Measurements from ENCODE around the gene MYBPC3.

Gene MYBPC3

DNA sequence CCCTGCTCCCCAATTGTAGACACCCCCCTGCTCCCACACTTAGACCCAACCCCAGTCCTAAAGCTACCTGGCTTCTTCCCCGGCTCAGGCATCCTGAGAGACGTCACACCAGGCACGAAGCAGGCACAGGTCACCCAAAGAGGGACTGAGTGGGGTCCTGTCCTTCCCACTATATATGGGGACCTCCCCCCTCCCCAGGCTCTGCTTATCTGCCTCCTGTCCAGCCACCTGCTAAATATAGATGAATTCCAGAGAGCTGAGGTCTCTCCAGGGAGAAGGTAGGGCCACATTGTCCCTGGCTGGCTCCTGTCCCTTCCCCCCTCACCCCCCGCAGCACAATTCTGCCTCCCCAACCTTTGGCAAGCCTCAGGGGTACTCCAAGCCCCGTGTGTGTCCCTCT is at the start of gene MYBPC3:
Gene MYBPC3, minus strand, starts transcription at position 147 of the 400 bp plus-strand sequence. Its CDS starts 55 bp downstream, at position 92.
- DNase-seq: no peak

- DNase-seq: no peak
These were observed 48.3 kb upstream of the MYBPC3 start for GRCh38 chr11:47400768-47401279.

GRCh38 chr11:47399860-47400767 is 47.6 kb upstream of the MYBPC3 start:
- DNase-seq: no peak

DNA sequence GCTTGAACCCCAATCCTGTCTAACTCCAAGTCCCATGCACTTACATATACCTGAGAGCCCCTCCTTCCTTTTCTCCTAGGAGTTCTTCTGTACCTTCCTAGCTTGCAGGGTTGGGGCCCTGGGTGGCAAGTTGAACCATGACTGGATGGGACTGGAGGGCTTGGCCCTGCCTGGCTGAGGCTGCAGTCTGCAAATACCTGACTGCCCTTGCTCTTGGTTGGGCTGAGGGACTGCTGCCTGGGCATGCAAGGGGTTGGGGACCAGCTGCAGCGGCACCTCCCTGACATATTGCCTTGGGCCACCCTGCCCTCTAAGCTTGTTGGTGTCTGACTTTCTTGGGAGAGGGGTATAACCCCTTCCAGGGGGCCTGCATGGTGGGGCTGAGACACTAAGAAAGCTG is 46.0 kb upstream of the MYBPC3 start:
- no peak for DNase-seq

- no peak for DNase-seq
These were observed 45.5 kb upstream of the MYBPC3 start for GRCh38 chr11:47398011-47398410.

DNA sequence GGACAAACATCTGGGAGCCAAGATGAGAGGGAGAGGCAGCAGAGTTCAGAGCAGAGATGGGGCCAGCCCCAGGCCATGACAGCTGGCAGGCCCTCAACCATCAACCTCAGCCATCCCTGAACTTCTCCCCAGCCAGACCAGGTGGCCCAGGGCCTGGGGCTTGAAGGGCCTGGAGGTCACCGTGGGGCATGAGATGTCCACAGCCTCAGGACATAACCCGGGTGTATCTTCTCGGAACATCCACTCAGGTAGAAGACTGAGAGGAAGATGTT is 43.5 kb upstream of the MYBPC3 start:
- no peak for DNase-seq

- DNase-seq: no peak
These were observed 42.9 kb upstream of the MYBPC3 start for GRCh38 chr11:47395223-47396048.

DNA sequence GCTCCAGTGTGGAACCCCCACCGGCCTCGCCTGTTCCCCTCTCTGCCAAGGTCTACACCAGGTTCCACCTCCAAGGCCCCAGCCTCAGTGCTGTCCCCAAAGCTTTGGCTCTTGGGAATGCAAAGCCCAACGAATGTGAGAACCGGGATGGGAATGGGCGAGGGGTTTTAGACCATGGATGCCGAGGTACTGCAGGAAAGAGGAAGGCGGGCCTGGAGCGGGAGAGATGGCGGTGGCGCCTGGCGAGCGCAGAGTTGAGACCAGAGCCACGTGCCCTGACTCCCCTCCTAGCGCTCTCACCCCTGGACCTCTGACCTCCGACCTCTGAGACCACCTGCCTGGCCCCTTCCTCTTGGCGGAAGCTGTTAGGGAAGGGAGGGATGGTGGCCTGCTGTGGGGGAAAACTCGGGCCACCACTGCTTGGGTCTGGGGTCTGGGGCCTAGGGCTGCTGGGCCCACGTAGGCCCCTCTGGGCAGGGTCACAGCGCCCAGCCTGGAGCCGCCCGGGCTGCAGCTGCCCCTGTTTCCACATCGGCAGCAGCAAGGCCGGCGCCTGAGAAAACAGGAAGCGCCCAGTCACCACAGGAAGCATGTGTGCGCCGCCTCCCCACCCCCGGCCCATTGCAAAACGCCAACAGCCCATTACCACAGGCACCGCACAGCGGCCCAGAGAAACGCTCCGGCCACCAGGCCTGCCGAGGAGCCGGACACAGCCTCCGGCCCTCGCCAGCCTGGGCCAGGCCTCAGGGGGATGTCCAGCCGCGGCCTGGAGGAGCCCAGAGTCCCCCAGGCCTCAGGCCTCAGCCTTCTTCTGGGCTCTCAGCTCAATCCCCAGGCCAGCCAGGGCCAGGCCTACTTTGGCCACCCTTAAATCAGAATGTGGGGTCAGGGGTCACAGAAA is 42.1 kb upstream of the MYBPC3 start:
- DNase-seq: no peak

- DNase-seq: no peak
These were observed 41.5 kb upstream of the MYBPC3 start for GRCh38 chr11:47394050-47394321.

DNA sequence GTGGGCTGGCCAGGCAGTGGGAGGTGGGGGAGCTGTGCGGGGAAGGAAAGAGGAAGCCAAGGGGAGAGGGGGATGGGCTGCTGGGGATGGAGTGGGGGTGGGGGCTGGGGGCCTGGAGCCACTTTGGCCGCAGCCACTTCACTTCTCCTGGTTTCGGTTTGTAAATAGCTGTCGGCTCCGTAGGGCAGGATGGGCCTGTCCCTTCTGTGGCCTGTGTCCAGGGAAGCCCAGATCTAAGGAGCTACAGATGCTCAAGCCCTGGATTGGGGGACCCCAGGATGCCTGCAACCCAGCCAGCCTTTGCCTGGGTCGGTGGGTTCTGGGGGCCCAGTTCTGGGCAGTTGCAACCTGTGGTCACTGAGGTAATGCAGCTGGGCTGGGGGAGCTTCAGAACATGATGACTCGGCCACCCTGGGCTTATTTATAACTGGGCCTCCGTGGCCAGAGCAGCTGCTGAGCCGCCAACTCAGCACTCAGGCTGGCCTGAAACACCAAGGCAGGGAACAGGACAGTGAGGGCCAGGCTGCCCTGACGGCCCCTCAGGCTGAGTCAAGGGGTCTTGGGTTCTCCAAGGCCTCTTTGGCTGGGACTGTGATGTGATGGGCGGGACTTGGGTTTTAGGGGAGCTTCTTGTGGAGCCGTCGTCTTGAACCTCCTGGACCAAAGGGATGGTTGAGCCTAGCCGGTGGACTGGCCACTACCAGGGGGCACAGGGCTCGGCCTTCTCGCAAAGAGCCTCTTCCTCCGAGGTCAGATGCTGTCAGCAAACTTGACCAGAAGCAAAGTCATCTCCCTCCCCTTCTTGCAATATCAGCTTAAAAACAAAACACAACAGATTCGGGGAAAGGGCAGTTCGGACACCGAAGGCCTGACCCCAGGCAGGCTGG is 40.9 kb upstream of the MYBPC3 start:
- DNase-seq: peak; percentile 46

DNA sequence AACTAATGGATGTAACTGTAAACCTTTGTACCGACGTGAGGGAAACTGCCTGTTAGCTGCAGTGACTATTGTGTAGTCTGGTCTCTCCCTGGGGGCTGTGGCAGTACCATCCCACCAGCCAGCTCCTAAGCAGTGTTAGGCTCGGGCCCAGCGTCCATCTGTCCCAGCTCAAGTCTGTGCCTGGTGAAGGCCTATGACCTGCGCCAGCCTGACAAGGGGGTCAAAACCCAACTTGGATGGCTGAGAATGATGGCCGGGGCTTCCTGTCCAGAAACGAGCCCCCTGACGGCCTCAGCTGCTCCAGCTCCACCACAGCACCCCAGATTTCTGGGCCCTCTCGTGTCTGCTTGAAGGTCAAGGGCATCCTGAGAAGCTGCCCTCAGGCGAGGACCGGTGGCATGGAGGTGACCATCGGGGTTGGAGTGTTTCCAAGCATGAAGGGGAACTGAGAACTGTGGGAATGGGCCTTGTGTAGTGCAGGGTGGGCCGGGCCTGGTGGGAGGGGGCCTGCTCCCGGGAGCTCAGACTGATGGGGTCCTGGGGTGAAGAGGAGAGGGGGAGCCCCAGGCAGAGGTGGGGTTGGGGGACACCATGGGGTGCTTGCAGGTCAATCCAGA is 40.2 kb upstream of the MYBPC3 start:
- DNase-seq: no peak

- DNase-seq: no peak
These were observed 39.4 kb upstream of the MYBPC3 start for GRCh38 chr11:47391711-47392432.

- no peak for DNase-seq
These were observed 38.6 kb upstream of the MYBPC3 start for GRCh38 chr11:47391077-47391583.

GRCh38 chr11:47390422-47390760 is 37.9 kb upstream of the MYBPC3 start:
- DNase-seq: no peak

DNA sequence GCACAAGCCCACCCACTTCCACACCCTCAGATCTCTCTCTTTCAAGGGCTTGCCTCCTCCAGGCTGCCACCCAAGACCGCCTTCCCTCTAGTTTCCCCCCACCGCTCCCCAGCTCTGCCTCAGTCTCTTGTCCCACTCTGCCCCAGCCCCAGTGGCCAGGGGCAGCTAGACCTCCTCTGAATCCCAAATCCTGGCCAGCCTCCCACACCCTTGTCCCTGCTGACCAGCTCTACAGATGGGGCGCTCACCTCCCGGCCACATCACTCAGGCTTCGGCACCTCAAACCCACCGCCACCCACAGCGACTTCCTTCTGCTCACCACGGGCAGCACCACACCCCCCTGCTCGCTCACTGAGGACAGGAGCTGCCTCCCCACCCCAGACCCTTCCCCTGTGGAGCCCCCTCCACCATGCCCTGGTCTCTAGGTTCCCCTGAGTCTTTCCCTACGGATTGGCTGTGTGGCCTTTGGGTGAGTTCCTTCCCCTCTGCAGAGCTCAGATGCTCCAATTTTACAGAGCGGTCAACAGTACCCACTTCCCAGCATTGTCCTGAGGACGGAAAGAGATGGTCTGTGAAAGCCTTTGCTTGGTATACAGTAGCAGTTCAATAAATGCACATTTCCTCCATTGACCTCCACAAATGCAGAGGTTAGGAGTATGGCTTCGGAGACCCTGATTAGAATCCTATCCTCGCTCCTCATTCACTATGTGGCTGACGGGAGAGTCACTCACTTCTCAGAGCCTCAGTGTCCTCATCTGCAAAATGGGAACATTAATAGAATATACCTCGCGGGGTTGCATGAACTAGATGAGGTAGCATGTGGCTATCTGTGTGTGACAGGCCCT is 37.3 kb upstream of the MYBPC3 start:
- no peak for DNase-seq

DNA sequence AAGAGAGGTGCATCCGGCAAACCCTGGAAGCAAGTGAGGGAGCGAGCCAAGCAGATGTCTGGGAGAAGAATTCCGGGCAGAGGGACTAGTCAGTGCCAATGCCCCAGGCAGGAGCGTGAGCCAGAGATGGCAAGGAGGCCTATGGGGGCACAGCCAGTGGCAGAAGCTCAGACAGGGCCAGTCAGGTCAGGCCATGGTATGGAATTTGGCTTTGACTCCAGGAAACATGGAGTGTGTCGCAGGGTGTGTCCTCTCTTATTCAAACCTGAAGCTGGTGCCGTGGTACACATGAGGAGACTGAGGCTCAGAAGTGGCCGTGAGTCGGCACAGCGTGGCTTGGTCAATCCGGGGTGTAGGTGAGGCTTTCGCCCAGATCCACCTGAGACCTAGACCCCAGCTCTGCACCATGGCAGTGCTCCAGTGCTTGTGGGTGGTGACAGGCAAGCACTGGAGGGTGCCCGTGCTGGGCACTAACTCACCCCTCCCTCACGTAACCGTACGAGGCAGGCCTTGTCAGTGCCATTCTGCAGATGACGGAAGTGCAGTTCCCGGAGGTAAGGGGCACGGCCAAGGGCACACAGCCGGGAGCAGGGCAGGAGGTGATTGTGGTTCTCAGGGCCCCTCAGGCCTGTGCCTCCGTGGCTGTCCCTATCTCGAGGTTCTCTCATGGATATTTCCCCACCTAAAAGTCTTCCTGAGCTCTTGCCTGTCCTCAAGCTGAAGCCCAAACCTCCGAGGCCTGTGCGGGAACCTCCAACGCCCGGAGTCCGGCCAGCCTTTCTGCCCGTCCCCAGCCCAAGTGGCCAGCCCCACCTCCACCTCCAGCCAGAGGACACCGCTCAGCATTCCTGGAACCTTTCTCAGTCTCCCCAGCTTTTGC is 36.4 kb upstream of the MYBPC3 start:
- no peak for DNase-seq

DNA sequence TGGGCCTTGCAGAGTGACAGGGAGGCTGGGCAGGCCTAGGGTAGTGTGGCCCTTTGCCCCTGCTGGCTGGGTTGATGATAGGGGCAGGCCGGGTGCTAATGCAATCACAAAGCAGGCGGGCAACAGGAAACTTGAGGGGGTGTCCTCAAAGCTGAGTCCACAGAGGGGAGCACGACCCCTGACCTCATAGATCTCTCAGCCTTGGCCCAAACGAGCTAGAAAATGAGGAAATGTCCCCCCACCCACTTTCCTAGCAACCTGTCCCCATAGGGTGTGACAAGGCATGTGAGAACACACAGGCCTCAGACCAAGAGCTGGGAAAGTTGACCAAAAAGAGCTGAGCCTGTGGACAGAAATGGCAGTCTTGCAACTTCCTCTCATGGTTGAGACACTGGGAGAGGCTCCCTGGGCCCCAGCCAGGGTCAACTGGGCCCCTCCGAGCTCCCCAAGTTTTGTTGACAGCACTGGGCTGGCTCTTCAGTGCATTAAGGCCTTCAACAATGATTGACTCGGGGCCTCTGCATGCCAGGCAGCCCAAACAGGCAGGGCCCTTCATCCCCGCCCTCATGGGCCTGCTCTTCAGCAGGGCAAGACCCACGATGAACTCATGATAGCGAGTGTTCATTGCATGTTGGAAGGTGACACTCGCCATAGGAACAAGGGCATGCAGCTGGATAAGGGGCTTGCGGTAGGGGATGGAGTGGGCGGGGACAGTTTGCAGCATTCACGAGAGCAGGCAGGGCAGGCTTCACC is 35.6 kb upstream of the MYBPC3 start:
- no peak for DNase-seq

GRCh38 chr11:47384498-47384897 is 32.0 kb upstream of the MYBPC3 start:
- no peak for DNase-seq

All from fibroblast of skin of right quadriceps (primary cell).